ENCODE data around the gene RASA3.

GRCh38 chr13:113955691-113956090, 176.7 kb downstream of the RASA3 start:
- TF ChIP-seq CTCF (conservative IDR thresholded peaks at IDR 0.05; ENCODE audit: low read length), result no peak
- TF ChIP-seq EZH2phosphoT487 (IDR thresholded peaks at IDR 0.05; ENCODE audit: borderline replicate concordance, low read depth, low read length), result no peak
